Activated CD4-positive, alpha-beta T cell treated with anti-CD3 and anti-CD28 coated beads for 36 hours (primary cell): ENCODE results near the gene EPHA10. TPM values are rescaled to one million over a fixed set of nuclear protein-coding genes. Genes with fewer than 3 reads are reported as not detected.

Experiments
- ATAC-seq: fragments of 200-7000 bp; cut with Tn5 transposase; one replicate; pipeline ENCODE4 v1.10.0; 2021; ENCODE audit warnings: mild to moderate bottlenecking, moderate library complexity
- CTCF ChIA-PET: fragments of 350-600 bp; sonication (Branson Sonifier 250); formaldehyde crosslinking; loops from one replicate; lab custom pipeline; 2021; ENCODE audit warnings: antibody characterized with exemption; lab: Charles Lee
- POLR2A ChIA-PET: fragments of 350-600 bp; sonication (Branson Sonifier 250); formaldehyde crosslinking; loops from one replicate; lab custom pipeline; 2021; ENCODE audit warnings: antibody characterized with exemption, inconsistent platforms; lab: Charles Lee
- DNase-seq: peaks from one replicate; pipeline ENCODE4 v3.0.0-alpha.2; 2020
- H3K27ac Mint-ChIP-seq: one replicate; pipeline ENCODE4 v1.8.0; 2021; ENCODE audit warnings: mixed read lengths
- H3K27me3 Mint-ChIP-seq: one replicate; pipeline ENCODE4 v1.8.0; 2021; ENCODE audit warnings: mixed read lengths
- H3K36me3 Mint-ChIP-seq: one replicate; pipeline ENCODE4 v1.8.0; 2021; ENCODE audit warnings: low read depth, mixed read lengths
- H3K4me1 Mint-ChIP-seq: one replicate; pipeline ENCODE4 v1.8.0; 2021; ENCODE audit warnings: mixed read lengths
- H3K4me3 Mint-ChIP-seq: one replicate; pipeline ENCODE4 v1.8.0; 2021; ENCODE audit warnings: mild to moderate bottlenecking, moderate library complexity, mixed read lengths
- H3K9me3 Mint-ChIP-seq: one replicate; pipeline ENCODE4 v1.8.0; 2021; ENCODE audit warnings: low read depth, mixed read lengths
- intact Hi-C, 2 experiments: fragments of 100-400 bp; cut with DNase I in 1 of 2; cut with micrococcal nuclease in 1 of 2; formaldehyde crosslinking; loops; one replicate each; pipeline versions ENCODE4 v1.14.2 to v1.15.1; 2022 to 2024; cut with DNase I, micrococcal nuclease
- total RNA-seq, 2 experiments: library from RNA; stranded (reverse); gene quantifications; one replicate each; pipeline ENCODE4 v1.2.3, GENCODE V29; 2021

Gene EPHA10
- total RNA-seq, 2 experiments from 2014 or later = 0.43 to 0.51 TPM

GRCh38 chr1:37732111-37732780 lies 32.7 kb downstream of the EPHA10 start:
- ChIA-PET CTCF (interaction anchor here (0.6 to 0.7 kb wide), 2 partner anchors 17 to 120 kb away, joined by 3 read pairs; no protein-coding TSS in a partner anchor), POLR2A (no interaction called here)
- H3K27me3 Mint-ChIP-seq = peaks cover 34% of the 10 kb centered on the region
- ATAC-seq (no peak), DNase-seq (no peak)
- H3K4me3 Mint-ChIP-seq = no peak overlapping the region
- intact Hi-C loops = no loop called here
- no peak overlapping the region for H3K27ac Mint-ChIP-seq
- H3K9me3 Mint-ChIP-seq = no peaks in the 10 kb centered on the region
- no peaks in the 10 kb centered on the region for H3K36me3 Mint-ChIP-seq
- no peaks in the 10 kb centered on the region for H3K4me1 Mint-ChIP-seq

GRCh38 chr1:37731312-37732019 lies 33.5 kb downstream of the EPHA10 start:
- POLR2A ChIA-PET = interaction anchor here (0.6 kb wide), 2 partner anchors 97 to 1149 kb away, joined by 3 read pairs; no protein-coding TSS in a partner anchor
- intact Hi-C loops = no loop called here
- DNase-seq (no peak), ATAC-seq (no peak)
- Mint-ChIP-seq H3K27me3 (peaks cover 32% of the 10 kb centered on the region), H3K27ac (no peak overlapping the region), H3K4me3 (no peak overlapping the region), H3K36me3 (no peaks in the 10 kb centered on the region), H3K4me1 (no peaks in the 10 kb centered on the region), H3K9me3 (no peaks in the 10 kb centered on the region)
- CTCF ChIA-PET = interaction anchor here (0.6 to 0.7 kb wide), 2 partner anchors 16 to 121 kb away, joined by 3 read pairs; no protein-coding TSS in a partner anchor

GRCh38 chr1:37730376-37730775 lies 34.5 kb downstream of the EPHA10 start:
- H3K4me1 Mint-ChIP-seq = no peaks in the 10 kb centered on the region
- intact Hi-C loops = no loop called here
- ATAC-seq (no peak), DNase-seq (no peak)
- H3K27me3 Mint-ChIP-seq = peaks cover 29% of the 10 kb centered on the region
- POLR2A ChIA-PET = interaction anchor here (0.6 kb wide), 2 partner anchors 98 to 282 kb away, joined by 3 read pairs; no protein-coding TSS in a partner anchor
- no peak overlapping the region for H3K27ac Mint-ChIP-seq
- H3K36me3 Mint-ChIP-seq = no peaks in the 10 kb centered on the region
- H3K9me3 Mint-ChIP-seq = no peaks in the 10 kb centered on the region
- no peak overlapping the region for H3K4me3 Mint-ChIP-seq
- CTCF ChIA-PET = no interaction called here

- intact Hi-C loops = no loop called here
- no peak overlapping the region for H3K27ac Mint-ChIP-seq
Observed at GRCh38 chr1:37728416-37728815, 36.5 kb downstream of the EPHA10 start.

GRCh38 chr1:37726751-37727585 lies 38.0 kb downstream of the EPHA10 start:
- Mint-ChIP-seq H3K27me3 (peaks cover 17% of the 10 kb centered on the region), H3K9me3 (no peaks in the 10 kb centered on the region), H3K36me3 (no peaks in the 10 kb centered on the region), H3K4me1 (no peaks in the 10 kb centered on the region), H3K4me3 (no peak overlapping the region), H3K27ac (no peak overlapping the region)
- ChIA-PET POLR2A (no interaction called here), CTCF (interaction anchor here (0.6 to 1.2 kb wide), 3 partner anchors 10 to 820 kb away, joined by 3 to 4 read pairs (median 3); no protein-coding TSS in a partner anchor)
- no peak for ATAC-seq
- intact Hi-C loops = no loop called here
- DNase-seq = no peak

More at GRCh38 chr1:37728416-37728815, 36.5 kb downstream of the EPHA10 start:
- DNase-seq = no peak
- ChIA-PET POLR2A (no interaction called here), CTCF (no interaction called here)
- no peak for ATAC-seq
- H3K4me1 Mint-ChIP-seq = no peaks in the 10 kb centered on the region
- H3K27me3 Mint-ChIP-seq = peaks cover 22% of the 10 kb centered on the region
- H3K9me3 Mint-ChIP-seq = no peaks in the 10 kb centered on the region
- H3K4me3 Mint-ChIP-seq = no peak overlapping the region
- H3K36me3 Mint-ChIP-seq = no peaks in the 10 kb centered on the region

- Mint-ChIP-seq H3K4me3 (no peak overlapping the region), H3K9me3 (no peaks in the 10 kb centered on the region), H3K27ac (no peak overlapping the region), H3K4me1 (no peaks in the 10 kb centered on the region), H3K36me3 (no peaks in the 10 kb centered on the region), H3K27me3 (peaks cover 17% of the 10 kb centered on the region)
- no peak for ATAC-seq
- ChIA-PET POLR2A (no interaction called here), CTCF (interaction anchor here (0.6 to 1.2 kb wide), 3 partner anchors 9 to 821 kb away, joined by 3 to 4 read pairs (median 4); no protein-coding TSS in a partner anchor)
- intact Hi-C loops = no loop called here
- no peak for DNase-seq
Observed at GRCh38 chr1:37725851-37726613, 38.9 kb downstream of the EPHA10 start.

GRCh38 chr1:37724575-37724974 lies 40.3 kb downstream of the EPHA10 start:
- Mint-ChIP-seq H3K4me1 (no peaks in the 10 kb centered on the region), H3K4me3 (no peak overlapping the region), H3K36me3 (no peaks in the 10 kb centered on the region), H3K9me3 (no peaks in the 10 kb centered on the region), H3K27me3 (peaks cover 12% of the 10 kb centered on the region), H3K27ac (no peak overlapping the region)
- ChIA-PET POLR2A (no interaction called here), CTCF (interaction anchor here (1.1 kb wide), 1 partner anchor 9 kb away, joined by 3 read pairs; no protein-coding TSS in a partner anchor)
- DNase-seq = no peak
- ATAC-seq = no peak
- intact Hi-C loops = no loop called here

- intact Hi-C loops = no loop called here
- H3K36me3 Mint-ChIP-seq = no peaks in the 10 kb centered on the region
- no peaks in the 10 kb centered on the region for H3K9me3 Mint-ChIP-seq
- DNase-seq (no peak), ATAC-seq (no peak)
- peaks cover 12% of the 10 kb centered on the region for H3K27me3 Mint-ChIP-seq
- ChIA-PET CTCF (interaction anchor here (0.8 kb wide), 1 partner anchor 1744 kb away, joined by 3 read pairs; no protein-coding TSS in a partner anchor), POLR2A (no interaction called here)
- H3K4me1 Mint-ChIP-seq = no peaks in the 10 kb centered on the region
- H3K27ac Mint-ChIP-seq = no peak overlapping the region
- no peak overlapping the region for H3K4me3 Mint-ChIP-seq
Observed at GRCh38 chr1:37723390-37724078, 41.4 kb downstream of the EPHA10 start.

GRCh38 chr1:37723072-37723389 lies 41.9 kb downstream of the EPHA10 start:
- no peaks in the 10 kb centered on the region for H3K36me3 Mint-ChIP-seq

More at GRCh38 chr1:37723072-37723389, 41.9 kb downstream of the EPHA10 start:
- no peak overlapping the region for H3K27ac Mint-ChIP-seq
- ChIA-PET CTCF (no interaction called here), POLR2A (interaction anchor here (0.6 kb wide), 1 partner anchor 236 kb away, joined by 4 read pairs; no protein-coding TSS in a partner anchor)
- no peaks in the 10 kb centered on the region for H3K9me3 Mint-ChIP-seq
- DNase-seq (no peak), ATAC-seq (no peak)
- no peak overlapping the region for H3K4me3 Mint-ChIP-seq
- peaks cover 8% of the 10 kb centered on the region for H3K27me3 Mint-ChIP-seq
- no peaks in the 10 kb centered on the region for H3K4me1 Mint-ChIP-seq
- intact Hi-C loops = no loop called here
